Neural crest cell (in vitro differentiated cells): ENCODE results near the gene ZNF503. TPM values are rescaled to one million over a fixed set of nuclear protein-coding genes. Genes with fewer than 3 reads are reported as not detected.
A peak's percentile ranks its signal among the peaks of the same experiment; 100 is the strongest.

Source experiments
- DNase-seq: peaks from one replicate; pipeline ENCODE4 v3.0.0; 2021; ENCODE audit warnings: low read depth, mixed read lengths, low spot score
- H3K27ac Mint-ChIP-seq: one replicate; pipeline ENCODE4 v1.8.0; 2021; ENCODE audit warnings: mild to moderate bottlenecking, mixed read lengths; ENCODE audit not compliant: unreplicated experiment
- H3K27me3 Mint-ChIP-seq: 2 replicates; pipeline ENCODE4 v1.8.0; 2021; ENCODE audit warnings: low read depth, mild to moderate bottlenecking, mixed read lengths
- H3K36me3 Mint-ChIP-seq: 2 replicates; pipeline ENCODE4 v1.8.0; 2021; ENCODE audit warnings: low read depth, mild to moderate bottlenecking, mixed read lengths
- H3K4me1 Mint-ChIP-seq: 2 replicates; pipeline ENCODE4 v1.8.0; 2021; ENCODE audit warnings: mixed read lengths
- H3K4me3 Mint-ChIP-seq: one replicate; pipeline ENCODE4 v1.8.0; 2021; ENCODE audit warnings: mild to moderate bottlenecking, mixed read lengths
- H3K9me3 Mint-ChIP-seq: 2 replicates; pipeline ENCODE4 v1.8.0; 2021; ENCODE audit warnings: mixed read lengths
- CTCF ChIP-seq: fragments of 200-600 bp; sonication (generic); conservative IDR thresholded peaks from 2 replicates; pipeline ENCODE4 v1.5.0; 2021; ENCODE audit warnings: antibody characterized with exemption, mild to moderate bottlenecking
- total RNA-seq: library from RNA; stranded (reverse); gene quantifications from 2 replicates; pipeline ENCODE4 v1.2.1, GENCODE V29; 2021

Gene ZNF503
- total RNA-seq, 1 donor from 2014 or later, result 15.9 TPM

- peaks cover 31% of the 10 kb centered on the region for H3K4me1 Mint-ChIP-seq
- peak; percentile 21 for DNase-seq
These were observed 3.9 kb downstream of the ZNF503 start for GRCh38 chr10:75397496-75398199.

DNA sequence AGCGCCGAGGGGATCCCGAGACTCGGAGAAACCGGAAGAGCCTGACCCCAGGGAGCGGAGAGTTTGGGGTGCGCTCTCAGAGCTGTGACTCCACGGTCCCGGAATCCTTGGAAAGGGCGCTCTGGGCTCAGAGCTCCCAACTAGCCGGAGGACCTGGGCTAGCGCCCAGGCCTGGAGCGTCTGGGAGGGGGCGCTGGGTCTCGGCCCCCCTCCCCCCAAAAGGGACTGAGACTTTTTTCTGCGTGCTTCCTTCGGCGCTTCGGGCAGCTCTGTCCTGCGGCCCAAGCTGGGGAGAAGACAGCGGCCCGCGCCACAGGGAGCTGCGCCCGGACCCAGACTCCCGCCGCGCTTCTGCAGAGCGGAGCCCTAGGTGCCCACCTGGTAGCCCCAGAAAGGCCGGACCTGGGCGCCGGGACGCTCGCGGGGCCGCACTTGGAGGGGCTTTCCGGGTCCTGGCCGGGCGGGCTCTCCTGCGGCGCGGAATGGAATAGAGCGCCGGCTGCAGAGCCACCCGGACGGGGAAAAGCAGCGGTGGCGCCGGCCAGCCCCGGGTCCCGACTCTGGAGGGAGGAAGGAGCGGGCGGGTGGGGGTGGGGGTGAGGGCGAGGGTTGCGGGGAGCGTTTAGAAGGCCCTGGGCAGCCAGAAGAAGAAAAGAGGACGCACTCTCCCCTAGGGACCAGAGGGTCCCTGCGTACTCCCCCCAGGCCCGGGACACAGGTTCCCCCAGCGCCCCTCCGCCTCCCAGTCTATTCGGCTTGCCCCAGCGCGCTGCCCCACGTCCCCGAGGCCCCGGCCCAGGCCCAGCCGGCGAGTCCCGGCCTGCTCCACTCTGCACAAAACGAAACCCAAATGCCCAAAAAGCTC is 4.7 kb downstream of the ZNF503 start:
- Mint-ChIP-seq H3K4me1 (peaks cover 26% of the 10 kb centered on the region), H3K9me3 (no peaks in the 10 kb centered on the region), H3K27ac (no peak overlapping the region), H3K4me3 (peak overlapping the region; percentile 89), H3K36me3 (peaks cover 12% of the 10 kb centered on the region), H3K27me3 (peaks cover 77% of the 10 kb centered on the region)
- no peak for TF ChIP-seq CTCF
- peak; percentile 29 for DNase-seq

More at GRCh38 chr10:75397496-75398199, 3.9 kb downstream of the ZNF503 start:
- Mint-ChIP-seq H3K36me3 (peaks cover 12% of the 10 kb centered on the region), H3K4me3 (peak overlapping the region; percentile 89), H3K27ac (peak overlapping the region; percentile 63), H3K27me3 (peaks cover 77% of the 10 kb centered on the region), H3K9me3 (no peaks in the 10 kb centered on the region)
- no peak for TF ChIP-seq CTCF

GRCh38 chr10:75395932-75396630 is 5.5 kb downstream of the ZNF503 start:
- no peak for TF ChIP-seq CTCF
- peaks cover 12% of the 10 kb centered on the region for H3K36me3 Mint-ChIP-seq
- peaks cover 80% of the 10 kb centered on the region for H3K27me3 Mint-ChIP-seq
- peak; percentile 36 for DNase-seq
- H3K27ac Mint-ChIP-seq, result no peak overlapping the region
- peak overlapping the region; percentile 84 for H3K4me3 Mint-ChIP-seq
- H3K9me3 Mint-ChIP-seq, result no peaks in the 10 kb centered on the region
- H3K4me1 Mint-ChIP-seq, result peaks cover 26% of the 10 kb centered on the region

GRCh38 chr10:75395066-75395931 is 6.3 kb downstream of the ZNF503 start:
- peak overlapping the region; percentile 84 for H3K4me3 Mint-ChIP-seq
- peaks cover 24% of the 10 kb centered on the region for H3K4me1 Mint-ChIP-seq
- DNase-seq, result peak; percentile 76
- no peak overlapping the region for H3K27ac Mint-ChIP-seq
- H3K27me3 Mint-ChIP-seq, result peaks cover 81% of the 10 kb centered on the region
- peak; percentile 97 for TF ChIP-seq CTCF
- H3K36me3 Mint-ChIP-seq, result peaks cover 12% of the 10 kb centered on the region
- H3K9me3 Mint-ChIP-seq, result no peaks in the 10 kb centered on the region
